ENCODE data around the gene SETD2. TPM values are rescaled to one million over a fixed set of nuclear protein-coding genes. Genes with fewer than 3 reads are reported as not detected.
A peak's percentile ranks its signal among the peaks of the same experiment; 100 is the strongest.

The SETD2 gene
- total RNA-seq (10 to 100 TPM; 28.2 to 37.6 TPM), polyA plus RNA-seq (1 to 10 TPM; 7.6 to 9.8 TPM)

- Histone ChIP-seq H3K27ac (ENCODE audit: low read depth in 1 of 2, low read length in 2 of 2) (peak within 1 kb of the TSS; percentile 93), H3K27me3 (ENCODE audit: control insufficient read depth in 4 of 4, insufficient read depth in 4 of 4, low read length in 3 of 4) (no peaks in the 10 kb centered on the region), H3K9me3 (ENCODE audit: control insufficient read depth in 4 of 4, low read length in 3 of 4) (no peaks in the 10 kb centered on the region), H3K4me3 (ENCODE audit: low read depth in 1 of 3, low read length in 3 of 3) (peak within 1 kb of the TSS; percentile 87 to 100 (median 92)), H3K4me1 (ENCODE audit: control insufficient read depth in 4 of 4, insufficient read depth in 4 of 4, low read length in 3 of 4) (peaks cover 10 to 37% (median 26%) of the 10 kb centered on the region in 4 donors), H3K9ac (ENCODE audit: low read depth in 1 of 2, low read length in 2 of 2) (peak within 1 kb of the TSS; percentile 82 to 94), H3K36me3 (ENCODE audit: control insufficient read depth in 4 of 4, insufficient read depth in 3 of 4, low read depth in 1 of 4, low read length in 3 of 4) (no peaks in the 10 kb centered on the region)
- under 1% methylated on average over 95 of the region's 95 CpGs for WGBS
- peak; percentile 92 for DNase-seq (ENCODE audit: low spot score)
- TF ChIP-seq SP1 (IDR thresholded peaks at IDR 0.05) (peak; percentile 46), RAD21 (IDR thresholded peaks at IDR 0.05) (peak; percentile 33 to 56), TAF1 (conservative IDR thresholded peaks at IDR 0.05) (no peak), YY1 (IDR thresholded peaks at IDR 0.05) (peak; percentile 34), JUND (IDR thresholded peaks at IDR 0.05) (no peak), NR2F2 (IDR thresholded peaks at IDR 0.05) (no peak), FOXA2 (IDR thresholded peaks at IDR 0.05) (no peak), RXRA (IDR thresholded peaks at IDR 0.05) (peak in 1 of 2 donors; percentile 45), HNF4G (IDR thresholded peaks at IDR 0.05) (no peak), EGR1 (IDR thresholded peaks at IDR 0.05; ENCODE audit: low read depth in 2 of 2) (peak in 1 of 2 donors; percentile 43), FOXA1 (IDR thresholded peaks at IDR 0.05) (no peak), GABPA (IDR thresholded peaks at IDR 0.05 in 1 of 2, conservative IDR thresholded peaks at IDR 0.05 in 1 of 2) (peak in 1 of 2 donors; percentile 45), ATF3 (IDR thresholded peaks at IDR 0.05) (no peak), HNF4A (conservative IDR thresholded peaks at IDR 0.05) (peak; percentile 35 to 38), REST (IDR thresholded peaks at IDR 0.05) (no peak)
- TF ChIP-seq, protein P1, sequence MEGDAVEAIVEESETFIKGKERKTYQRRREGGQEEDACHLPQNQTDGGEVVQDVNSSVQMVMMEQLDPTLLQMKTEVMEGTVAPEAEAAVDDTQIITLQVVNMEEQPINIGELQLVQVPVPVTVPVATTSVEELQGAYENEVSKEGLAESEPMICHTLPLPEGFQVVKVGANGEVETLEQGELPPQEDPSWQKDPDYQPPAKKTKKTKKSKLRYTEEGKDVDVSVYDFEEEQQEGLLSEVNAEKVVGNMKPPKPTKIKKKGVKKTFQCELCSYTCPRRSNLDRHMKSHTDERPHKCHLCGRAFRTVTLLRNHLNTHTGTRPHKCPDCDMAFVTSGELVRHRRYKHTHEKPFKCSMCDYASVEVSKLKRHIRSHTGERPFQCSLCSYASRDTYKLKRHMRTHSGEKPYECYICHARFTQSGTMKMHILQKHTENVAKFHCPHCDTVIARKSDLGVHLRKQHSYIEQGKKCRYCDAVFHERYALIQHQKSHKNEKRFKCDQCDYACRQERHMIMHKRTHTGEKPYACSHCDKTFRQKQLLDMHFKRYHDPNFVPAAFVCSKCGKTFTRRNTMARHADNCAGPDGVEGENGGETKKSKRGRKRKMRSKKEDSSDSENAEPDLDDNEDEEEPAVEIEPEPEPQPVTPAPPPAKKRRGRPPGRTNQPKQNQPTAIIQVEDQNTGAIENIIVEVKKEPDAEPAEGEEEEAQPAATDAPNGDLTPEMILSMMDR (IDR thresholded peaks at IDR 0.05; ENCODE audit: low read depth, low read length, missing input control), result peak; percentile 19
- TF ChIP-seq, protein P2, sequence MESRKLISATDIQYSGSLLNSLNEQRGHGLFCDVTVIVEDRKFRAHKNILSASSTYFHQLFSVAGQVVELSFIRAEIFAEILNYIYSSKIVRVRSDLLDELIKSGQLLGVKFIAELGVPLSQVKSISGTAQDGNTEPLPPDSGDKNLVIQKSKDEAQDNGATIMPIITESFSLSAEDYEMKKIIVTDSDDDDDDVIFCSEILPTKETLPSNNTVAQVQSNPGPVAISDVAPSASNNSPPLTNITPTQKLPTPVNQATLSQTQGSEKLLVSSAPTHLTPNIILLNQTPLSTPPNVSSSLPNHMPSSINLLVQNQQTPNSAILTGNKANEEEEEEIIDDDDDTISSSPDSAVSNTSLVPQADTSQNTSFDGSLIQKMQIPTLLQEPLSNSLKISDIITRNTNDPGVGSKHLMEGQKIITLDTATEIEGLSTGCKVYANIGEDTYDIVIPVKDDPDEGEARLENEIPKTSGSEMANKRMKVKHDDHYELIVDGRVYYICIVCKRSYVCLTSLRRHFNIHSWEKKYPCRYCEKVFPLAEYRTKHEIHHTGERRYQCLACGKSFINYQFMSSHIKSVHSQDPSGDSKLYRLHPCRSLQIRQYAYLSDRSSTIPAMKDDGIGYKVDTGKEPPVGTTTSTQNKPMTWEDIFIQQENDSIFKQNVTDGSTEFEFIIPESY (IDR thresholded peaks at IDR 0.05), result no peak
- TF ChIP-seq, protein P3, sequence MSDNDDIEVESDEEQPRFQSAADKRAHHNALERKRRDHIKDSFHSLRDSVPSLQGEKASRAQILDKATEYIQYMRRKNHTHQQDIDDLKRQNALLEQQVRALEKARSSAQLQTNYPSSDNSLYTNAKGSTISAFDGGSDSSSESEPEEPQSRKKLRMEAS (IDR thresholded peaks at IDR 0.05), result peak; percentile 80
Measured at GRCh38 chr3:47164007-47164881, at the start of gene SETD2. Gene SETD2, minus strand, starts transcription at chr3:47164113. Its CDS starts 189 bp downstream, at chr3:47163924.
